Mucosa of rectum (tissue), 2 donors: ENCODE data around the gene RASAL2.

Experiments
- H3K27ac ChIP-seq, 2 donors: one replicate each; pipeline ENCODE4 v1.7.0; 2013; ENCODE audit warnings: inconsistent platforms in 2 of 2, low read depth in 2 of 2, low read length in 2 of 2
- H3K27me3 ChIP-seq, 2 donors: one replicate each; pipeline ENCODE4 v1.7.0; 2013; ENCODE audit warnings: low read length in 2 of 2; ENCODE audit not compliant: control insufficient read depth in 2 of 2, insufficient read depth in 2 of 2
- H3K36me3 ChIP-seq, 2 donors: one replicate each; pipeline ENCODE4 v1.7.0; 2013; ENCODE audit warnings: low read length in 2 of 2; ENCODE audit not compliant: control insufficient read depth in 2 of 2, insufficient read depth in 2 of 2
- H3K4me1 ChIP-seq, 2 donors: one replicate each; pipeline ENCODE4 v1.7.0; 2013; ENCODE audit warnings: low read length in 2 of 2, mild to moderate bottlenecking in 1 of 2; ENCODE audit not compliant: control insufficient read depth in 2 of 2, insufficient read depth in 2 of 2
- H3K4me3 ChIP-seq, 2 donors: one replicate each; pipeline ENCODE4 v1.7.0; 2013; ENCODE audit warnings: low read length in 2 of 2
- H3K9ac ChIP-seq, 2 donors: one replicate each; pipeline ENCODE4 v1.7.0; 2013; ENCODE audit warnings: low read length in 2 of 2, low read depth in 1 of 2, mild to moderate bottlenecking in 1 of 2
- H3K9me3 ChIP-seq, 2 donors: one replicate each; pipeline ENCODE4 v1.7.0; 2013; ENCODE audit warnings: low read length in 2 of 2; ENCODE audit not compliant: control insufficient read depth in 2 of 2
- donor health status: healthy.
- donor health status: Normal muscosa, but diverticular disease.

The RASAL2 gene

GRCh38 chr1:178126741-178127185, 32.9 kb downstream of the RASAL2 start:
- no peak overlapping the region for H3K9ac ChIP-seq
- H3K4me1 ChIP-seq = peaks cover 0 to 8% of the 10 kb centered on the region in 2 donors
- H3K27ac ChIP-seq = peak overlapping the region in 1 of 2 donors; percentile 48
- H3K4me3 ChIP-seq = no peak overlapping the region
- H3K27me3 ChIP-seq = no peaks in the 10 kb centered on the region
- no peaks in the 10 kb centered on the region for H3K36me3 ChIP-seq
- H3K9me3 ChIP-seq = no peaks in the 10 kb centered on the region

GRCh38 chr1:178127482-178128191, 33.7 kb downstream of the RASAL2 start:
- no peaks in the 10 kb centered on the region for H3K27me3 ChIP-seq
- no peak overlapping the region for H3K27ac ChIP-seq
- no peaks in the 10 kb centered on the region for H3K36me3 ChIP-seq
- no peaks in the 10 kb centered on the region for H3K9me3 ChIP-seq
- H3K9ac ChIP-seq = no peak overlapping the region
- peaks cover 0 to 8% of the 10 kb centered on the region in 2 donors for H3K4me1 ChIP-seq
- H3K4me3 ChIP-seq = no peak overlapping the region

GRCh38 chr1:178133239-178133989, 39.5 kb downstream of the RASAL2 start:
- H3K27me3 ChIP-seq = no peaks in the 10 kb centered on the region
- H3K4me3 ChIP-seq = no peak overlapping the region
- no peak overlapping the region for H3K27ac ChIP-seq
- H3K36me3 ChIP-seq = no peaks in the 10 kb centered on the region
- H3K9ac ChIP-seq = no peak overlapping the region
- no peaks in the 10 kb centered on the region for H3K4me1 ChIP-seq
- H3K9me3 ChIP-seq = no peaks in the 10 kb centered on the region

- Histone ChIP-seq H3K27me3 (no peaks in the 10 kb centered on the region), H3K4me3 (no peak overlapping the region), H3K27ac (no peak overlapping the region), H3K9ac (no peak overlapping the region), H3K9me3 (no peaks in the 10 kb centered on the region), H3K36me3 (no peaks in the 10 kb centered on the region), H3K4me1 (no peaks in the 10 kb centered on the region)
Measured at GRCh38 chr1:178134061-178134460, 40.2 kb downstream of the RASAL2 start.

- Histone ChIP-seq H3K9ac (no peak overlapping the region), H3K27me3 (no peaks in the 10 kb centered on the region), H3K36me3 (no peaks in the 10 kb centered on the region), H3K4me3 (no peak overlapping the region), H3K9me3 (no peaks in the 10 kb centered on the region), H3K4me1 (no peaks in the 10 kb centered on the region), H3K27ac (no peak overlapping the region)
Measured at GRCh38 chr1:178137238-178137637, 43.3 kb downstream of the RASAL2 start.

GRCh38 chr1:178142806-178143205, 48.9 kb downstream of the RASAL2 start:
- H3K27me3 ChIP-seq = no peaks in the 10 kb centered on the region
- no peak overlapping the region for H3K9ac ChIP-seq
- no peaks in the 10 kb centered on the region for H3K9me3 ChIP-seq
- H3K4me1 ChIP-seq = no peaks in the 10 kb centered on the region
- no peak overlapping the region for H3K4me3 ChIP-seq
- no peaks in the 10 kb centered on the region for H3K36me3 ChIP-seq
- no peak overlapping the region for H3K27ac ChIP-seq

GRCh38 chr1:178143730-178144690, 50.1 kb downstream of the RASAL2 start:
- no peak overlapping the region for H3K4me3 ChIP-seq
- no peaks in the 10 kb centered on the region for H3K4me1 ChIP-seq
- H3K27me3 ChIP-seq = no peaks in the 10 kb centered on the region
- no peak overlapping the region for H3K27ac ChIP-seq
- no peaks in the 10 kb centered on the region for H3K9me3 ChIP-seq
- H3K9ac ChIP-seq = no peak overlapping the region
- H3K36me3 ChIP-seq = no peaks in the 10 kb centered on the region

GRCh38 chr1:178145605-178146004, 51.7 kb downstream of the RASAL2 start:
- Histone ChIP-seq H3K27me3 (no peaks in the 10 kb centered on the region), H3K9ac (no peak overlapping the region), H3K9me3 (no peaks in the 10 kb centered on the region), H3K4me1 (no peaks in the 10 kb centered on the region), H3K4me3 (no peak overlapping the region), H3K36me3 (no peaks in the 10 kb centered on the region), H3K27ac (no peak overlapping the region)

GRCh38 chr1:178146436-178146835, 52.5 kb downstream of the RASAL2 start:
- Histone ChIP-seq H3K4me3 (no peak overlapping the region), H3K4me1 (no peaks in the 10 kb centered on the region), H3K9me3 (no peaks in the 10 kb centered on the region), H3K27ac (no peak overlapping the region), H3K27me3 (no peaks in the 10 kb centered on the region), H3K36me3 (no peaks in the 10 kb centered on the region), H3K9ac (no peak overlapping the region)

GRCh38 chr1:178150610-178151009, 56.7 kb downstream of the RASAL2 start:
- H3K27ac ChIP-seq = no peak overlapping the region
- H3K9me3 ChIP-seq = no peaks in the 10 kb centered on the region
- no peak overlapping the region for H3K4me3 ChIP-seq
- H3K9ac ChIP-seq = no peak overlapping the region
- no peaks in the 10 kb centered on the region for H3K27me3 ChIP-seq
- H3K36me3 ChIP-seq = no peaks in the 10 kb centered on the region
- H3K4me1 ChIP-seq = no peaks in the 10 kb centered on the region
